Activated T-helper 2 cell treated with anti-CD3 and anti-CD28 coated beads, Interferon-gamma antibody, Interleukin-2, Interleukin-4, amounts not matched to agents 10 μg/mL and 5 μg/mL and 100 μg/mL, durations not matched to agents 14 hours and 24 hours and 36 hours (primary cell): Measurements from ENCODE around the gene ZNF581. TPM values are rescaled to one million over a fixed set of nuclear protein-coding genes. Genes with fewer than 3 reads are reported as not detected.
A peak's percentile ranks its signal among the peaks of the same experiment; 100 is the strongest.

Experiments used
- DNase-seq: peaks from one replicate; pipeline ENCODE4 v3.0.0; 2021; ENCODE audit warnings: low spot score
- H3K27ac Mint-ChIP-seq: one replicate; pipeline ENCODE4 v1.8.0; 2021; ENCODE audit warnings: mixed read lengths
- H3K27me3 Mint-ChIP-seq: one replicate; pipeline ENCODE4 v1.8.0; 2021; ENCODE audit warnings: low read depth, mixed read lengths
- H3K36me3 Mint-ChIP-seq: one replicate; pipeline ENCODE4 v1.8.0; 2021; ENCODE audit warnings: low read depth, mixed read lengths
- H3K4me1 Mint-ChIP-seq: one replicate; pipeline ENCODE4 v1.8.0; 2021; ENCODE audit warnings: low read depth, mixed read lengths
- H3K4me3 Mint-ChIP-seq: one replicate; pipeline ENCODE4 v1.8.0; 2021; ENCODE audit warnings: low read depth, mild to moderate bottlenecking, moderate library complexity, mixed read lengths
- H3K9me3 Mint-ChIP-seq: one replicate; pipeline ENCODE4 v1.8.0; 2021; ENCODE audit warnings: mixed read lengths
- intact Hi-C: fragments of 100-400 bp; cut with micrococcal nuclease; formaldehyde crosslinking; loops from one replicate; pipeline ENCODE4 v1.15.1; 2023
- total RNA-seq: library from RNA; stranded (reverse); gene quantifications from 2 replicates; pipeline ENCODE4 v1.2.3, GENCODE V29; 2022

Gene ZNF581
- total RNA-seq, 1 donor from 2014 or later = 26.6 TPM

- DNase-seq = no peak
- Mint-ChIP-seq H3K27me3 (no peaks in the 10 kb centered on the region), H3K36me3 (peaks cover 23% of the 10 kb centered on the region), H3K9me3 (no peaks in the 10 kb centered on the region), H3K4me3 (peak overlapping the region; percentile 85), H3K27ac (no peak overlapping the region), H3K4me1 (peaks cover 33% of the 10 kb centered on the region)
- intact Hi-C loops = loop anchor here (10.0 kb wide), 1 partner anchor 218 kb away; the partner anchor contains the start of genes RPL28 and TMEM238
Measured at GRCh38 chr19:55602104-55603001, 41.1 kb upstream of the ZNF581 start.

- no peaks in the 10 kb centered on the region for H3K9me3 Mint-ChIP-seq
- H3K36me3 Mint-ChIP-seq = peaks cover 25% of the 10 kb centered on the region
- H3K27me3 Mint-ChIP-seq = no peaks in the 10 kb centered on the region
- H3K4me3 Mint-ChIP-seq = peak overlapping the region; percentile 27
- no peak overlapping the region for H3K27ac Mint-ChIP-seq
- intact Hi-C loops = loop anchor here (10.0 kb wide), 1 partner anchor 218 kb away; the partner anchor contains the start of genes RPL28 and TMEM238
- no peak for DNase-seq
- H3K4me1 Mint-ChIP-seq = peaks cover 37% of the 10 kb centered on the region
Measured at GRCh38 chr19:55603115-55603514, 40.3 kb upstream of the ZNF581 start.

GRCh38 chr19:55603581-55604292 lies 39.7 kb upstream of the ZNF581 start:
- no peaks in the 10 kb centered on the region for H3K27me3 Mint-ChIP-seq
- peak overlapping the region; percentile 83 for H3K4me3 Mint-ChIP-seq
- DNase-seq = no peak
- H3K4me1 Mint-ChIP-seq = peaks cover 34% of the 10 kb centered on the region
- intact Hi-C loops = loop anchor here (2.0 to 10.0 kb wide), 3 partner anchors 17 to 219 kb away; partner anchors contain the start of genes RPL28, TMEM238 and U2AF2
- no peak overlapping the region for H3K27ac Mint-ChIP-seq
- H3K9me3 Mint-ChIP-seq = no peaks in the 10 kb centered on the region
- H3K36me3 Mint-ChIP-seq = peaks cover 25% of the 10 kb centered on the region

GRCh38 chr19:55605207-55605636 lies 38.2 kb upstream of the ZNF581 start:
- Mint-ChIP-seq H3K27ac (peak overlapping the region; percentile 93), H3K9me3 (no peaks in the 10 kb centered on the region), H3K36me3 (peaks cover 29% of the 10 kb centered on the region), H3K27me3 (no peaks in the 10 kb centered on the region), H3K4me1 (peaks cover 34% of the 10 kb centered on the region), H3K4me3 (peak overlapping the region; percentile 83)
- peak; percentile 99 for DNase-seq
- intact Hi-C loops = loop anchor here (1.0 to 10.0 kb wide), 5 partner anchors 18 to 220 kb away; partner anchors contain the start of genes RPL28, TMEM238, U2AF2 and ZNF579

- no peaks in the 10 kb centered on the region for H3K9me3 Mint-ChIP-seq
- DNase-seq = peak; percentile 63
- intact Hi-C loops = loop anchor here (1.0 to 10.0 kb wide), 6 partner anchors 18 to 221 kb away; partner anchors contain the start of genes RPL28, TMEM238, U2AF2 and ZNF579
- H3K27me3 Mint-ChIP-seq = no peaks in the 10 kb centered on the region
- peaks cover 33% of the 10 kb centered on the region for H3K4me1 Mint-ChIP-seq
- H3K36me3 Mint-ChIP-seq = peaks cover 29% of the 10 kb centered on the region
- peak within 1 kb of the TSS; percentile 93 for H3K27ac Mint-ChIP-seq
- peak within 1 kb of the TSS; percentile 95 for H3K4me3 Mint-ChIP-seq
Measured at GRCh38 chr19:55605637-55606470, 37.6 kb upstream of the ZNF581 start, which contains the start of gene ZNF865. Gene ZNF865 (plus strand): TSS chr19:55605647. CDS start chr19:55613619, 7,972 bp downstream.

GRCh38 chr19:55606471-55606787 lies 37.0 kb upstream of the ZNF581 start:
- H3K4me3 Mint-ChIP-seq = peak overlapping the region; percentile 95
- intact Hi-C loops = loop anchor here (1.0 to 10.0 kb wide), 2 partner anchors 89 to 222 kb away; partner anchors contain the start of genes RPL28 and TMEM238
- H3K27ac Mint-ChIP-seq = peak overlapping the region; percentile 92
- no peak for DNase-seq
- H3K27me3 Mint-ChIP-seq = no peaks in the 10 kb centered on the region
- peaks cover 29% of the 10 kb centered on the region for H3K36me3 Mint-ChIP-seq
- no peaks in the 10 kb centered on the region for H3K9me3 Mint-ChIP-seq
- peaks cover 28% of the 10 kb centered on the region for H3K4me1 Mint-ChIP-seq

- intact Hi-C loops = loop anchor here (1.0 to 10.0 kb wide), 2 partner anchors 90 to 222 kb away; partner anchors contain the start of genes RPL28 and TMEM238
- Mint-ChIP-seq H3K36me3 (peaks cover 30% of the 10 kb centered on the region), H3K27ac (peak overlapping the region; percentile 92), H3K9me3 (no peaks in the 10 kb centered on the region), H3K4me3 (peak overlapping the region; percentile 95), H3K4me1 (peaks cover 25% of the 10 kb centered on the region), H3K27me3 (no peaks in the 10 kb centered on the region)
- no peak for DNase-seq
Measured at GRCh38 chr19:55606817-55607216, 36.6 kb upstream of the ZNF581 start.

- Mint-ChIP-seq H3K36me3 (peaks cover 33% of the 10 kb centered on the region), H3K4me3 (no peak overlapping the region), H3K27ac (no peak overlapping the region), H3K27me3 (no peaks in the 10 kb centered on the region), H3K9me3 (no peaks in the 10 kb centered on the region), H3K4me1 (peaks cover 20% of the 10 kb centered on the region)
- intact Hi-C loops = loop anchor here (10.0 kb wide), 1 partner anchor 225 kb away; the partner anchor contains the start of genes RPL28 and TMEM238
- no peak for DNase-seq
Measured at GRCh38 chr19:55609326-55609725, 34.1 kb upstream of the ZNF581 start.

GRCh38 chr19:55611300-55611982 lies 32.0 kb upstream of the ZNF581 start:
- Mint-ChIP-seq H3K27me3 (no peaks in the 10 kb centered on the region), H3K27ac (no peak overlapping the region), H3K4me3 (no peak overlapping the region), H3K9me3 (no peaks in the 10 kb centered on the region), H3K4me1 (peaks cover 12% of the 10 kb centered on the region), H3K36me3 (peaks cover 34% of the 10 kb centered on the region)
- intact Hi-C loops = no loop called here
- DNase-seq = no peak

- Mint-ChIP-seq H3K9me3 (no peaks in the 10 kb centered on the region), H3K27ac (no peak overlapping the region), H3K27me3 (no peaks in the 10 kb centered on the region), H3K4me1 (peaks cover 6% of the 10 kb centered on the region), H3K4me3 (no peak overlapping the region), H3K36me3 (peaks cover 35% of the 10 kb centered on the region)
- no peak for DNase-seq
- intact Hi-C loops = no loop called here
Measured at GRCh38 chr19:55611983-55612645, 31.3 kb upstream of the ZNF581 start.

GRCh38 chr19:55613396-55613795 lies 30.1 kb upstream of the ZNF581 start:
- Mint-ChIP-seq H3K4me3 (no peak overlapping the region), H3K27ac (no peak overlapping the region), H3K36me3 (peaks cover 34% of the 10 kb centered on the region), H3K4me1 (peaks cover 2% of the 10 kb centered on the region), H3K27me3 (no peaks in the 10 kb centered on the region), H3K9me3 (no peaks in the 10 kb centered on the region)
- intact Hi-C loops = no loop called here
- no peak for DNase-seq
